ENCODE data around the gene SLC46A1.

GRCh38 chr17:28426081-28426519 lies 20.1 kb upstream of the SLC46A1 start:
- TF ChIP-seq CTCF (IDR thresholded peaks at IDR 0.05; ENCODE audit: low read length), result peak; percentile 34
- TF ChIP-seq EZH2 (optimal IDR thresholded peaks at IDR 0.05; ENCODE audit: low read depth, low read length), result no peak
- no peak for TF ChIP-seq EZH2phosphoT487 (IDR thresholded peaks at IDR 0.05; ENCODE audit: low read length)

Measured in MM.1S (cell line).